Nephron progenitor cell (in vitro differentiated cells): ENCODE measurements around the gene CTNNA3.

Experiments used
- DNase-seq: peaks from one replicate; pipeline ENCODE4 v3.0.0; 2021
- H3K27ac Mint-ChIP-seq: 2 replicates; pipeline ENCODE4 v1.8.0; 2021; ENCODE audit warnings: mild to moderate bottlenecking, moderate library complexity, mixed read lengths
- H3K27me3 Mint-ChIP-seq: 2 replicates; pipeline ENCODE4 v1.8.0; 2021; ENCODE audit warnings: mild to moderate bottlenecking, low read depth, mixed read lengths; ENCODE audit not compliant: poor library complexity
- H3K36me3 Mint-ChIP-seq: 2 replicates; pipeline ENCODE4 v1.8.0; 2021; ENCODE audit warnings: low read depth, mixed read lengths
- H3K4me1 Mint-ChIP-seq: 2 replicates; pipeline ENCODE4 v1.8.0; 2021; ENCODE audit warnings: mixed read lengths
- H3K4me3 Mint-ChIP-seq: 2 replicates; pipeline ENCODE4 v1.8.0; 2021; ENCODE audit warnings: mild to moderate bottlenecking, moderate library complexity, mixed read lengths
- H3K9me3 Mint-ChIP-seq: 2 replicates; pipeline ENCODE4 v1.8.0; 2021; ENCODE audit warnings: mild to moderate bottlenecking, moderate library complexity, mixed read lengths
- TF ChIP-seq, protein P1 (sequence below): fragments of 200-600 bp; sonication (generic); IDR thresholded peaks from 2 replicates; pipeline ENCODE4 v1.5.0; 2021; ENCODE audit warnings: antibody characterized with exemption

Gene CTNNA3

DNA sequence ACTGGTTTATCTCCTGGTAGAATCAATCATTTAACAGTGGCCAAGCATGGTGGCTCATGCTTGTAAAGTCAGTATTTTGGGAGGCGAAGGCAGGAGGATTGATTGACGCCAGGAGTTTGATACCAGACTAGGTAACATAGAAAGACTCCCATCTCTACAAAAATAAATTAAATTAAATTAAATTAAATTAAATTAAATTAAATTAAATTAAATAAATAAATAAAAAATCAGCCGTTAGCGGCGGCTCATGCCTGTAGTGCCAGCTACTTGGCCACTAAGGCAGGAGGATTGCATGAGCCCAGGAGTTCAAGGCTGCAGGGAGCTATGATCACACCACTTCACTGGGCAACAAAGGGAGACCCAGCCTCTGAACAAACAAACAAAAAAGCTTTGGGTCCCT is 427.8 kb downstream of the CTNNA3 start:
- Mint-ChIP-seq H3K4me3 (no peak overlapping the region), H3K27me3 (no peaks in the 10 kb centered on the region), H3K36me3 (no peaks in the 10 kb centered on the region), H3K4me1 (no peaks in the 10 kb centered on the region), H3K9me3 (no peaks in the 10 kb centered on the region), H3K27ac (no peak overlapping the region)
- TF ChIP-seq, protein P1, sequence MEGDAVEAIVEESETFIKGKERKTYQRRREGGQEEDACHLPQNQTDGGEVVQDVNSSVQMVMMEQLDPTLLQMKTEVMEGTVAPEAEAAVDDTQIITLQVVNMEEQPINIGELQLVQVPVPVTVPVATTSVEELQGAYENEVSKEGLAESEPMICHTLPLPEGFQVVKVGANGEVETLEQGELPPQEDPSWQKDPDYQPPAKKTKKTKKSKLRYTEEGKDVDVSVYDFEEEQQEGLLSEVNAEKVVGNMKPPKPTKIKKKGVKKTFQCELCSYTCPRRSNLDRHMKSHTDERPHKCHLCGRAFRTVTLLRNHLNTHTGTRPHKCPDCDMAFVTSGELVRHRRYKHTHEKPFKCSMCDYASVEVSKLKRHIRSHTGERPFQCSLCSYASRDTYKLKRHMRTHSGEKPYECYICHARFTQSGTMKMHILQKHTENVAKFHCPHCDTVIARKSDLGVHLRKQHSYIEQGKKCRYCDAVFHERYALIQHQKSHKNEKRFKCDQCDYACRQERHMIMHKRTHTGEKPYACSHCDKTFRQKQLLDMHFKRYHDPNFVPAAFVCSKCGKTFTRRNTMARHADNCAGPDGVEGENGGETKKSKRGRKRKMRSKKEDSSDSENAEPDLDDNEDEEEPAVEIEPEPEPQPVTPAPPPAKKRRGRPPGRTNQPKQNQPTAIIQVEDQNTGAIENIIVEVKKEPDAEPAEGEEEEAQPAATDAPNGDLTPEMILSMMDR, result no peak
- DNase-seq, result no peak

DNA sequence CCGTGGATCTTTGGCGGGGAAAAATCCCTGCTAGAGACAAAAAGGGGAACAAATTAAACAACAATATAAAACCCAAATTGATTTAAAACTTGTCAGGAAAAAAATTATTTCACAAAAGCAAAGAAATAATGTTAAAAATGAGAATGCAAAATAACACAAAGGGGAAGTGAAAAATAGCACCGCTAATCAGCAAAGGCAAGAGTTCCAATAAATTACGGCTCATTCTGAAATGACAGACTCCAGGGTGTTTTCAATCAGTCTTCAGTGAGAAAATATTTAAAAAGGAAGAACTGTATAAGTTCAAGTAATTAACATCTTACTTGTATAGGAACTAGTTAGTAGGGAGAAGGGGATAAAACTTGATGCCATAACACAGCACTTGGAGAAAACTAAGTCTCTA is 433.3 kb downstream of the CTNNA3 start:
- Mint-ChIP-seq H3K36me3 (no peaks in the 10 kb centered on the region), H3K9me3 (no peaks in the 10 kb centered on the region), H3K27ac (peak overlapping the region; percentile 17), H3K4me1 (no peaks in the 10 kb centered on the region), H3K27me3 (peaks cover 4% of the 10 kb centered on the region), H3K4me3 (no peak overlapping the region)
- TF ChIP-seq, protein P1, result no peak
- no peak for DNase-seq

DNA sequence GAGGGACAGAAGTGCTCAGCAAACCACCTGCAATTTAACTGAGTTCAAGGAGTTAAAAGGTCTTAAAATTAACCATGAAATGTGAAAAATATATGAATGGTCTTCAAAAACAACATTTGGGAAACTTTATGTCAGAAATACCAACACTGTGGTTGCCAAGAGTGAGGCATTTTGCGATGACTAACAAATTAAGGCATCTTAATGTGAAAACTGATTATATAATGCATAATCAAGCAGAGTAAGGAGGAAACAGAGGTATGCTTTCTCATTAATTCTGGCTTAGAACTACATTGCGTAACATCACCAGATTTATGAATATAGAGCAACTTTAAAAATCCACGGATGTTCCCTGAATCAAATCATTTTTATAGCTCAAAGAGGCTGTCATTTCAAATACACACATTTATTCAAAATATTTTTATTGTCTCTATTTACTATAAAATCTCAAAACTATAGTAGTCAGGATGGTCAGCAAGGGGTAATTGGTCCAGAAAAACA is 434.6 kb downstream of the CTNNA3 start:
- no peaks in the 10 kb centered on the region for H3K36me3 Mint-ChIP-seq
- TF ChIP-seq, protein P1, result no peak
- no peak overlapping the region for H3K27ac Mint-ChIP-seq
- H3K4me1 Mint-ChIP-seq, result no peaks in the 10 kb centered on the region
- H3K4me3 Mint-ChIP-seq, result no peak overlapping the region
- H3K9me3 Mint-ChIP-seq, result no peaks in the 10 kb centered on the region
- DNase-seq, result no peak
- H3K27me3 Mint-ChIP-seq, result peaks cover 4% of the 10 kb centered on the region

DNA sequence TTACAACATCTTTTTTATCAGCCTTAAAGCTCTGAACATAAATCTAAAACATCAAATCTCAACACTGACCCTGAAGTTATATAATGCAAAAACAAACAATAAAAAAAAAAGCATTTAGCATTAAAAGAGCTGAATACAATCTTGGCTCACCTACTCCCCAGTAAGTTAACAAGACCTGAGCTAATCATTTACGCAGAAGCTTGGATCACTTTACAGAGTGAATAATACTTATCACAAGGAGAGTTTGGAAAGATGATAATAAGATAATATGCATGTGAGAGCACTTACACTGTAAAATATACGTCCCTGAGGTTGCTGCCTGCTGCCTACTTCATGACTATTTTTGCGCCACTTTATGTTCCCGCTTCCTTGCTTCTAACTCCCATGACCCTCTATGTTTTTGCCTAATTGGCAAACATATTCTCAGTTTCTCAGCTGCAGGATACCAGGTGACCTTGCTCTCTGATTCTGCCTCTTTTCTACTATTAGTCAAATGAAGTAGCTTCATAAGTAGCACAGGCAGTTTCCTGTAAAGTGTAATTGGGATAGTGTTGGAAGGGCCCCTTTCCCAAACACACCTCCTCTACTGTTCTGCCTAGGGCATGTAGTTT is 436.6 kb downstream of the CTNNA3 start:
- TF ChIP-seq, protein P1, result no peak
- H3K4me3 Mint-ChIP-seq, result no peak overlapping the region
- no peaks in the 10 kb centered on the region for H3K4me1 Mint-ChIP-seq

DNA sequence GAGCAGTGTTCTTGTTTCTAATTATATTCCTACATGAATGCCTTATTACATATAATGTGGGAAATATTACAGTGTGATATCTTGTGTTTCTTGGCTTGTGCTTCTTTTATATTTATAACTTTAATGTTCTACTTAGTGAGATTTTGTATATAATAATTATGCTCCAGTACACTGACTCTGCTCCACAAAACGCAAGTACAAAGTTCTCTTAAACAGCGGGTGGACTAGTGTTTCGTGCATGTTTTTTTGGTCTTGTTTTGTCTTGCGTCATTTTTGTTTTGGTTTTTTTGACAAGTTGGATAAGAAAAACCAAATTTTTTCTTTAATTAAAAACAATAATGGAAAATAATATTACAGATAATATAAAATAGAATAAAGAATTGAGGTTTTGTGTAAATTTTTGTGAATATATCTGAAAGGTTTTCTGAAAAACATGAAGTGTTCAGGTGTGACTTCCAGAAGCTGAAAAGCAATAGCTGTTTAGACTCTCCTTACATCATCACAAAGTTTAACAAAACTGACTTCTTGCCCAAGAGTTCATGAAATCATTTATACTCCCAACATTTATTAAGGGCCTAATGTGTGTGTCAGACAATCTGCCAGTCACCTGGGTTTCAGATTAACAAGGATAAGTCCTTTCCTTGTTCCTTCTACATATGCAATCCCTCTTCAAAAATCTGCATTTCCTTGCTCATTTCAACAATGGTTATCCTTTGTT is 438.4 kb downstream of the CTNNA3 start:
- Mint-ChIP-seq H3K4me3 (no peak overlapping the region), H3K9me3 (no peaks in the 10 kb centered on the region), H3K27me3 (peaks cover 1% of the 10 kb centered on the region), H3K36me3 (no peaks in the 10 kb centered on the region), H3K27ac (no peak overlapping the region), H3K4me1 (no peaks in the 10 kb centered on the region)
- DNase-seq, result no peak
- TF ChIP-seq, protein P1, result no peak

More for the DNA sequence above, 436.6 kb downstream of the CTNNA3 start:
- Mint-ChIP-seq H3K36me3 (no peaks in the 10 kb centered on the region), H3K27me3 (peaks cover 4% of the 10 kb centered on the region), H3K27ac (no peak overlapping the region), H3K9me3 (no peaks in the 10 kb centered on the region)
- DNase-seq, result no peak
